ENCODE measurements around the gene AGPAT4. TPM values are rescaled to one million over a fixed set of nuclear protein-coding genes. Genes with fewer than 3 reads are reported as not detected.

AGPAT4 gene
- total RNA-seq, 1 experiment from 2014 or later: 22.0 TPM

DNA sequence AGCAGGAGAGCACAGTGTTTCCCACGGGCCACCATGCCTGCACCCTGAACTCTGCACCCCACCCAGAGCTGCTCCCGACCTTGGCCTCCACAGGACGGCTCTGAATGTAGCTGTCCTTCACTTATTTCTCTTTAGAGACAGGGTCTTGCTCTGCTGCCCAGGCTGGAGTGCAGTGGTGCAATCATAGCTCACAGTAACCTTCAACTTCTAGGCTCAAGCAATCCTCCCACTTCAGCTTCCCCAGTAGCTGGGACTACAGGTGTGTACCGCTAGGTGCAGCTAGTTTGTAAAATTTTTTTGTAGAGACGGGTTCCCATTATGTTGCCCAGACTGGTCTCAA is 130.9 kb downstream of the AGPAT4 start:
- Histone ChIP-seq H3K23me2 (ENCODE audit: insufficient read length, low read depth, low read length, poor library complexity, severe bottlenecking) (no peaks in the 10 kb centered on the region), H2BK120ac (ENCODE audit: low read depth, low read length, poor library complexity, severe bottlenecking) (no peak overlapping the region), H3K79me1 (ENCODE audit: insufficient read depth, low read depth, low read length, poor library complexity, severe bottlenecking) (no peaks in the 10 kb centered on the region), H2AFZ (ENCODE audit: low read length) (no peak overlapping the region), H3K56ac (ENCODE audit: insufficient read length, low read depth, low read length) (no peak overlapping the region), H3K14ac (ENCODE audit: insufficient read depth, low read length) (no peak overlapping the region), H3K4me1 (ENCODE audit: insufficient read depth, low read length) (no peaks in the 10 kb centered on the region), H3K18ac (ENCODE audit: insufficient read length, low read depth, low read length) (no peak overlapping the region), H2BK12ac (ENCODE audit: insufficient read length, low read depth, low read length) (no peak overlapping the region), H4K5ac (ENCODE audit: insufficient read length, low read depth, low read length) (no peak overlapping the region), H2BK5ac (ENCODE audit: insufficient read length, low read length) (no peak overlapping the region), H2BK15ac (ENCODE audit: low read depth, low read length) (no peak overlapping the region), H3T11ph (ENCODE audit: low read length) (no peak overlapping the region), H3K27me3 (ENCODE audit: insufficient read depth, low read length) (no peaks in the 10 kb centered on the region), H4K20me1 (ENCODE audit: control insufficient read depth, insufficient read depth, insufficient read length) (no peaks in the 10 kb centered on the region), H3K27ac (ENCODE audit: insufficient read length, low read depth, low read length) (no peak overlapping the region), H3K4me2 (ENCODE audit: insufficient read depth, insufficient read length, low read length) (no peak overlapping the region), H4K91ac (ENCODE audit: insufficient read length, low read depth, low read length) (no peak overlapping the region), H3K9ac (ENCODE audit: extremely low read depth, insufficient read length, low read length) (no peak overlapping the region), H2BK20ac (ENCODE audit: low read depth, low read length, poor library complexity, severe bottlenecking) (no peak overlapping the region), H3K4ac (ENCODE audit: low read depth, low read length) (no peak overlapping the region), H3K9me3 (ENCODE audit: control insufficient read depth, low read depth, low read length) (no peaks in the 10 kb centered on the region), H3K23ac (ENCODE audit: insufficient read length, low read depth, low read length) (no peak overlapping the region), H4K8ac (replicated peaks; ENCODE audit: insufficient read length, low read depth, low read length) (no peak overlapping the region), H3K79me2 (ENCODE audit: insufficient read depth, low read length) (no peaks in the 10 kb centered on the region), H2AK5ac (ENCODE audit: insufficient read length, low read length) (no peak overlapping the region)
- Mint-ChIP-seq H3K4me3 (no peak overlapping the region), H3K27me3 (ENCODE audit: low read depth) (no peaks in the 10 kb centered on the region), H3K27ac (no peak overlapping the region), H3K36me3 (ENCODE audit: insufficient read depth in 1 of 3, low read depth in 3 of 3) (peaks cover 31 to 56% (median 47%) of the 10 kb centered on the region in 3 experiments), H3K4me1 (no peaks in the 10 kb centered on the region; a peak in 1 of 4 replicates), H3K9me3 (no peaks in the 10 kb centered on the region)
- no CpG with 5 or more reads among the region's 5 CpGs for WGBS (ENCODE audit: extremely low coverage, insufficient read length, low lambda C conversion rate)
- TF ChIP-seq, protein P1, sequence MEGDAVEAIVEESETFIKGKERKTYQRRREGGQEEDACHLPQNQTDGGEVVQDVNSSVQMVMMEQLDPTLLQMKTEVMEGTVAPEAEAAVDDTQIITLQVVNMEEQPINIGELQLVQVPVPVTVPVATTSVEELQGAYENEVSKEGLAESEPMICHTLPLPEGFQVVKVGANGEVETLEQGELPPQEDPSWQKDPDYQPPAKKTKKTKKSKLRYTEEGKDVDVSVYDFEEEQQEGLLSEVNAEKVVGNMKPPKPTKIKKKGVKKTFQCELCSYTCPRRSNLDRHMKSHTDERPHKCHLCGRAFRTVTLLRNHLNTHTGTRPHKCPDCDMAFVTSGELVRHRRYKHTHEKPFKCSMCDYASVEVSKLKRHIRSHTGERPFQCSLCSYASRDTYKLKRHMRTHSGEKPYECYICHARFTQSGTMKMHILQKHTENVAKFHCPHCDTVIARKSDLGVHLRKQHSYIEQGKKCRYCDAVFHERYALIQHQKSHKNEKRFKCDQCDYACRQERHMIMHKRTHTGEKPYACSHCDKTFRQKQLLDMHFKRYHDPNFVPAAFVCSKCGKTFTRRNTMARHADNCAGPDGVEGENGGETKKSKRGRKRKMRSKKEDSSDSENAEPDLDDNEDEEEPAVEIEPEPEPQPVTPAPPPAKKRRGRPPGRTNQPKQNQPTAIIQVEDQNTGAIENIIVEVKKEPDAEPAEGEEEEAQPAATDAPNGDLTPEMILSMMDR (conservative IDR thresholded peaks at IDR 0.05): no peak
- DNase-seq: no peak
